ENCODE measurements around the gene CCL15. TPM values are rescaled to one million over a fixed set of nuclear protein-coding genes. Genes with fewer than 3 reads are reported as not detected.

CCL15 gene
- total and polyA plus RNA-seq, 10 donors, result 0.15 to 0.20 (median 0.19) TPM; not detected in 7

DNA sequence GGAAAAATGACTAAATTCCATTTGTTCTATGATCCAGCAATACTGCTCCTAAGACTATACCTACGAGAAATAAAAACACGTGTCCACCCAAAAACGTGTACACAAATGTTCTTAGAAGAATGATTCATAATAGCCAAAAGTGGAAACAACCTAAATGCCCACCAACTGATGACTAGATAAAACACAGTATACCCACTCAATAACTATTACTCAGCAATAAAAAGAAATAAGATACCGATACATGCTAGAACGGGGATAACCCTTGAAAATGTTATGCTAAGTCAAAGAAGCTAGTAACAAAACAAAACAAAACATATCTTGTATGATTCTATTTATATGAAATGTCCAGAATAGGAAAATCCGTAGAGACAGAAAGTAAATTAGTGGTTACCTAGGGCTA is 37.7 kb downstream of the CCL15 start:
- WGBS, 5 donors, result 76 to 83% (median 81%) methylated on average over 6 of the region's 6 CpGs
- Histone ChIP-seq H3K27ac (no peak overlapping the region), H3K4me1 (no peaks in the 10 kb centered on the region), H3K27me3 (replicated peaks in 1 of 7) (peaks cover 0 to 13% (median 0%) of the 10 kb centered on the region in 7 donors), H3K9me3 (no peaks in the 10 kb centered on the region), H3K4me3 (no peak overlapping the region), H3K36me3 (no peaks in the 10 kb centered on the region)
- TF ChIP-seq POLR2A (IDR thresholded peaks at IDR 0.05), result no peak
- TF ChIP-seq POLR2AphosphoS5 (IDR thresholded peaks at IDR 0.05), result no peak
- TF ChIP-seq, protein P1, sequence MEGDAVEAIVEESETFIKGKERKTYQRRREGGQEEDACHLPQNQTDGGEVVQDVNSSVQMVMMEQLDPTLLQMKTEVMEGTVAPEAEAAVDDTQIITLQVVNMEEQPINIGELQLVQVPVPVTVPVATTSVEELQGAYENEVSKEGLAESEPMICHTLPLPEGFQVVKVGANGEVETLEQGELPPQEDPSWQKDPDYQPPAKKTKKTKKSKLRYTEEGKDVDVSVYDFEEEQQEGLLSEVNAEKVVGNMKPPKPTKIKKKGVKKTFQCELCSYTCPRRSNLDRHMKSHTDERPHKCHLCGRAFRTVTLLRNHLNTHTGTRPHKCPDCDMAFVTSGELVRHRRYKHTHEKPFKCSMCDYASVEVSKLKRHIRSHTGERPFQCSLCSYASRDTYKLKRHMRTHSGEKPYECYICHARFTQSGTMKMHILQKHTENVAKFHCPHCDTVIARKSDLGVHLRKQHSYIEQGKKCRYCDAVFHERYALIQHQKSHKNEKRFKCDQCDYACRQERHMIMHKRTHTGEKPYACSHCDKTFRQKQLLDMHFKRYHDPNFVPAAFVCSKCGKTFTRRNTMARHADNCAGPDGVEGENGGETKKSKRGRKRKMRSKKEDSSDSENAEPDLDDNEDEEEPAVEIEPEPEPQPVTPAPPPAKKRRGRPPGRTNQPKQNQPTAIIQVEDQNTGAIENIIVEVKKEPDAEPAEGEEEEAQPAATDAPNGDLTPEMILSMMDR (IDR thresholded peaks at IDR 0.05 in 8 of 11, conservative IDR thresholded peaks at IDR 0.05 in 3 of 11), result no peak
- no peak for DNase-seq
- intact Hi-C loops (cut with DNase I; ENCODE audit: low total_unique reads), result no loop called here

DNA sequence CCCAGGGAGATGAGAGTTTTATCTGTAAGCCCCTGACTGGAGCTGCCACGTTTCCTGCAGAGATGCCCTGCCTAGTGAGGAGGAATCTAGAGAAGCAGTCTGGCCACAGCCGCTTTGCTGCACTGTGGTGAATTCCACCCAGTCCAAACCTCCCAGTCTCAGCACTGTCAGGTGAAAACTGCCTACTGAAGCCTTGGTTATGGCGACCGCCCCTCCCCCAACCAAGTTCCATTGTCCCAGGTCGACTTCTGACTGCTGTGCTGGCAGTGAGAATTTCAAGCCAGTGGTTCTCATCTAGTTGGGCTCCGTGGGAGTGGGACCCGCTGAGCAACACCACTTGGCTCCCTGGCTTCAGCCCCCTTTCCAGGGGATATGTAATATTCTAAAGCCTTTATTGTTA is 47.6 kb downstream of the CCL15 start:
- intact Hi-C loops (cut with DNase I; ENCODE audit: low total_unique reads), result no loop called here
- no peaks in the 10 kb centered on the region for H3K36me3 ChIP-seq
- H3K4me3 ChIP-seq, result no peak overlapping the region
- TF ChIP-seq, protein P1 (IDR thresholded peaks at IDR 0.05 in 8 of 11, conservative IDR thresholded peaks at IDR 0.05 in 3 of 11), result no peak
- TF ChIP-seq POLR2A (IDR thresholded peaks at IDR 0.05) (no peak), POLR2AphosphoS5 (IDR thresholded peaks at IDR 0.05) (no peak)
- peaks cover 0 to 12% (median 0%) of the 10 kb centered on the region in 7 donors for H3K27me3 ChIP-seq (replicated peaks in 1 of 7)
- 64 to 82% (median 69%) methylated on average over 6 to 7 of the region's 7 CpGs for WGBS, 5 donors
- no peak for DNase-seq
- no peak overlapping the region for H3K27ac ChIP-seq
- H3K9me3 ChIP-seq, result no peaks in the 10 kb centered on the region
- H3K4me1 ChIP-seq, result no peaks in the 10 kb centered on the region

DNA sequence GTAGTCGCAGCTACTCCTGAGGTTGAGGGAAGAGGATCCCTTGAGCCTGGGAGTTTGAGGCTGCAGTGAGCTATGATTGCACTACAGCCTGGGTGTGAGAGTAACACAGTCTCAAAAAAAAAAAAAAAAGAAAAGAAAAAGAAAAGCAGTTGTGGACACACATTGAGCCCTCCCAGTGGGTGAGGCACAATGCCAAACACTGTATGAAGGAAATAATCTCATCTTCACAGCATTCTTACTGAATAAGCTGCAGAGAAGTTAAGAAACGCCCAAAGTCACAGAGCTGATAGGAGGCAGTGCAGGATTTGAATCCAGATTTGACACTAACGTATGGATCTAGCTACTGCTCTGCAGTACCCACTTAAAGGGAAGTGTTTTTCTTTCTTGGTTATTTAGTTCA is 52.0 kb downstream of the CCL15 start:
- no peaks in the 10 kb centered on the region for H3K9me3 ChIP-seq
- H3K4me3 ChIP-seq, result no peak overlapping the region
- 76 to 84% (median 83%) methylated on average over 3 of the region's 3 CpGs for WGBS, 5 donors
- intact Hi-C loops (cut with DNase I; ENCODE audit: low total_unique reads), result no loop called here
- no peak for DNase-seq
- H3K36me3 ChIP-seq, result no peaks in the 10 kb centered on the region
- peaks cover 0 to 9% (median 5%) of the 10 kb centered on the region in 6 donors for H3K4me1 ChIP-seq
- TF ChIP-seq POLR2A (IDR thresholded peaks at IDR 0.05) (no peak), POLR2AphosphoS5 (IDR thresholded peaks at IDR 0.05) (no peak)
- TF ChIP-seq, protein P1 (IDR thresholded peaks at IDR 0.05 in 8 of 11, conservative IDR thresholded peaks at IDR 0.05 in 3 of 11), result no peak
- no peak overlapping the region for H3K27ac ChIP-seq
- peaks cover 0 to 6% (median 0%) of the 10 kb centered on the region in 7 donors for H3K27me3 ChIP-seq (replicated peaks in 1 of 7)

DNA sequence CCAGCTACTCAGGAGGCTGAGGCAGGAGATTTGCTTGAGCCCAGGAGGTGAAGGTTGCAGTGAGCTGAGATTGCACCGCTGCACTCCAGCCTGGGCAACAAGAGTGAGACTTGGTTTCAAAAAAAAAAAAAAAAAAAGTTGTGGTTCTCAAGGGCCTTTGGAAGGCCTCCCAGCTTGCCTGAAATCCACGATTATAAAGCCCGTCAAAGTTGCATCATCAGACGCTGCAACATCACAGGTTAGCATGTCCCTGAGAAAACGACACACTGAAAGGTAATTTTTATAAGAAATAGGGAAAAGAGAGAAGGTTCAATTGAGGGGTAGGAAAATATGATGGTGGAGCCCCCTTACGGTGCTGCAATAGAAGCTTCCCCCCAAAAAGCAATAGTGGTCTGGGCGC is 53.3 kb downstream of the CCL15 start:
- Histone ChIP-seq H3K36me3 (no peaks in the 10 kb centered on the region), H3K27me3 (replicated peaks in 1 of 7) (no peaks in the 10 kb centered on the region), H3K9me3 (no peaks in the 10 kb centered on the region), H3K27ac (no peak overlapping the region), H3K4me1 (peaks cover 0 to 9% (median 5%) of the 10 kb centered on the region in 6 donors), H3K4me3 (no peak overlapping the region)
- DNase-seq, result no peak
- WGBS, 5 donors, result 82 to 93% (median 87%) methylated on average over 7 of the region's 7 CpGs
- no peak for TF ChIP-seq POLR2AphosphoS5 (IDR thresholded peaks at IDR 0.05)
- no peak for TF ChIP-seq POLR2A (IDR thresholded peaks at IDR 0.05)
- TF ChIP-seq, protein P1 (IDR thresholded peaks at IDR 0.05 in 8 of 11, conservative IDR thresholded peaks at IDR 0.05 in 3 of 11), result no peak
- intact Hi-C loops (cut with DNase I; ENCODE audit: low total_unique reads), result no loop called here

Other genes starting within 250 kb of the CCL15 start
- not detected for gene GAS2L2, start 248.3 kb downstream of the CCL15 start, total RNA-seq
- gene GAS2L2, start 248.3 kb downstream of the CCL15 start, polyA plus RNA-seq, result under 1 TPM; 0.02 to 0.03 (median 0.02) TPM
- not detected for gene C17orf50, start 240.7 kb downstream of the CCL15 start, total RNA-seq
- under 1 TPM in 2 of 3 donors, not detected in 1; 0.15 to 0.42 TPM for gene C17orf50, start 240.7 kb downstream of the CCL15 start, polyA plus RNA-seq
- gene MMP28, start 205.9 kb downstream of the CCL15 start, total RNA-seq, result 1 to 10 TPM; 1.5 to 5.9 (median 3.1) TPM
- gene MMP28, start 205.9 kb downstream of the CCL15 start, polyA plus RNA-seq, result 1 to 10 TPM; 1.1 to 3.5 (median 1.7) TPM
- 100 to 1,000 TPM in 5 of 7 donors, 10 to 100 TPM in 2; 78.7 to 184 (median 146) TPM for gene TAF15, start 192.1 kb downstream of the CCL15 start, total RNA-seq
- 100 to 1,000 TPM in 1 of 3 donors, 10 to 100 TPM in 2; 55.9 to 113 (median 84.7) TPM for gene TAF15, start 192.1 kb downstream of the CCL15 start, polyA plus RNA-seq
- gene HEATR9, start 132.7 kb downstream of the CCL15 start, total RNA-seq, result under 1 TPM; 0.28 to 0.92 (median 0.52) TPM
- under 1 TPM; 0.05 to 0.32 (median 0.11) TPM for gene HEATR9, start 132.7 kb downstream of the CCL15 start, polyA plus RNA-seq
- gene CCL5, start 121.2 kb downstream of the CCL15 start, total RNA-seq, result 10 to 100 TPM; 53.8 to 93.2 (median 83.4) TPM
- gene CCL5, start 121.2 kb downstream of the CCL15 start, polyA plus RNA-seq, result 10 to 100 TPM; 26.0 to 30.9 (median 29.7) TPM
- gene RDM1, start 70.8 kb downstream of the CCL15 start, total RNA-seq, result under 1 TPM in 2 of 7 donors, not detected in 5; 0.52 to 0.82 TPM
- gene RDM1, start 70.8 kb downstream of the CCL15 start, polyA plus RNA-seq, result 1 to 10 TPM in 1 of 3 donors, under 1 TPM in 2; 0.48 to 2.3 (median 0.52) TPM
- gene LYZL6, start 57.8 kb downstream of the CCL15 start, total RNA-seq, result not detected
- not detected for gene LYZL6, start 57.8 kb downstream of the CCL15 start, polyA plus RNA-seq
- 1 to 10 TPM in 6 of 7 donors, under 1 TPM in 1; 0.32 to 8.4 (median 1.9) TPM for gene CCL16, start 20.1 kb downstream of the CCL15 start, total RNA-seq
- 1 to 10 TPM in 1 of 3 donors, under 1 TPM in 2; 0.27 to 1.7 (median 0.37) TPM for gene CCL16, start 20.1 kb downstream of the CCL15 start, polyA plus RNA-seq
- 1,000 to 10,000 TPM in 1 of 7 donors, 100 to 1,000 TPM in 6; 279 to 1,219 (median 345) TPM for gene CCL14, start 14.8 kb downstream of the CCL15 start, total RNA-seq
- gene CCL14, start 14.8 kb downstream of the CCL15 start, polyA plus RNA-seq, result 100 to 1,000 TPM in 2 of 3 donors, 10 to 100 TPM in 1; 72.3 to 262 (median 220) TPM
- 10 to 100 TPM in 4 of 7 donors, 1 to 10 TPM in 3; 7.5 to 40.6 (median 15.5) TPM for gene CCL23, start 16.4 kb upstream of the CCL15 start, total RNA-seq
- gene CCL23, start 16.4 kb upstream of the CCL15 start, polyA plus RNA-seq, result 10 to 100 TPM in 1 of 3 donors, 1 to 10 TPM in 2; 1.6 to 12.7 (median 6.6) TPM
- 10 to 100 TPM in 5 of 7 donors, 1 to 10 TPM in 2; 5.2 to 27.8 (median 11.0) TPM for gene CCL18, start 62.7 kb upstream of the CCL15 start, total RNA-seq
- gene CCL18, start 62.7 kb upstream of the CCL15 start, polyA plus RNA-seq, result 100 to 1,000 TPM in 1 of 3 donors, 10 to 100 TPM in 1, 1 to 10 TPM in 1; 9.8 to 109 (median 75.6) TPM
- 10 to 100 TPM; 10.7 to 85.9 (median 23.3) TPM for gene CCL3, start 88.6 kb upstream of the CCL15 start, total RNA-seq
- 10 to 100 TPM; 11.7 to 41.5 (median 17.6) TPM for gene CCL3, start 88.6 kb upstream of the CCL15 start, polyA plus RNA-seq
- gene CCL4, start 102.3 kb upstream of the CCL15 start, total RNA-seq, result 10 to 100 TPM; 23.5 to 81.0 (median 33.8) TPM
- gene CCL4, start 102.3 kb upstream of the CCL15 start, polyA plus RNA-seq, result 10 to 100 TPM; 10.1 to 32.9 (median 15.8) TPM
- 10 to 100 TPM in 4 of 7 donors, 1 to 10 TPM in 2, not detected in 1; 4.3 to 13.5 (median 11.3) TPM for gene TBC1D3B, start 175.1 kb upstream of the CCL15 start, total RNA-seq
- 1 to 10 TPM; 1.3 to 4.3 (median 3.3) TPM for gene TBC1D3B, start 175.1 kb upstream of the CCL15 start, polyA plus RNA-seq
- 1 to 10 TPM in 5 of 7 donors, under 1 TPM in 1, not detected in 1; 0.51 to 8.2 (median 3.7) TPM for gene CCL3L1, start 195.2 kb upstream of the CCL15 start, total RNA-seq
- 1 to 10 TPM in 2 of 3 donors, under 1 TPM in 1; 0.93 to 2.0 (median 1.1) TPM for gene CCL3L1, start 195.2 kb upstream of the CCL15 start, polyA plus RNA-seq
- gene CCL4L2, start 209.5 kb upstream of the CCL15 start, total RNA-seq, result 10 to 100 TPM in 3 of 7 donors, 1 to 10 TPM in 3, not detected in 1; 6.4 to 22.2 (median 14.9) TPM
- 1 to 10 TPM; 2.3 to 8.5 (median 3.5) TPM for gene CCL4L2, start 209.5 kb upstream of the CCL15 start, polyA plus RNA-seq